GF-D8 (cell line): ENCODE measurements around the gene ESPN.
"Not testable (repeated sequence)": the region's sequence is repeated elsewhere in the genome, so short reads cannot be mapped to it uniquely, and the experiment has no call there.

Experiments used
- DNase-seq: peaks from one replicate; lab custom pipeline; 2025; lab: John Stamatoyannopoulos, UW

The ESPN gene

DNA sequence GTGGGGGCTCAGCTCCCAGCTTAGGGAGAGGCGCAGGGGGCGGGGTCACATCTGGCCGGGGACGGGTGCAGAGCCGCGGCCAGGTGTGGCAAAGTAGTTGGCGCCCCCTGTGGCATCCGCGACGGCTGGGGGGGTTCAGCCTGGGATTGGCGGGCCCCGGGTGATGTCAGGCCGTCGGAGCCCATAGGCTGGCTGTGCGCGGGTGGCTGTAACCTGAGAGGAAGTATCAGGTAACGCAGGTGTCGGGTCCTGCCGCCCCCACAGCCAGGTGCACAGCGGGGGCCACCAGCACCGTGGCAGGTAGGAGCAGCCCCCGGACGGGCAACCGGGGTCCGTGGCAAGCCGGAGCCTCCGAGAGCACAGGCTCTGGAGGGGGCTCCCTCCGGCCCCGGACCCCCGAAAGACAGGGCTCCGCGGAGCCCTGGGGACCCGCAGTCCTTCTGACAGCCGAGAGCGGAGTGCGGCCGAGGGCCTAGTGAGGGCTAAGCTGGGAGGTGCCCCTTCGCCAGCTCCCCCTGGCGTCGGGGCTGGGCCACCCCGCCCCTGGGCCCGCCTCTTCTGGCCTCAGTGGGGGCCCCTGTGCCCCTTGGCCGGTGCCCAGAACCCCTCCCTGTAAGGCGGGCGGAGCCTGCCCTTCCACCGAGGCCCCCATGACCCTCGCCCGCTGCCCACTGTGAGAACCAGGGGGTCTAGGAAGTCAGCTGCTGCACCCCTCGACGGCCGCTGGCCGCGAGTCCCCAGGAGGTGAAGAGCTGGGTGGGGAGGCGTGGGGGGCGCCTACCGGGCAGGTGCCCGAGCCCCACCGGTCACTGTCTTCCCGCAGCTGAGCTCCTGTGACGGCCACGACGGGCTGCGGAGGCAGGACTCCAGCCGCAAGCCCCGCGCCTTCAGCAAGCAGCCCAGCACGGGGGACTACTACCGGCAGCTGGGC lies 23.5 kb downstream of the ESPN start:
- DNase-seq = no peak

DNA sequence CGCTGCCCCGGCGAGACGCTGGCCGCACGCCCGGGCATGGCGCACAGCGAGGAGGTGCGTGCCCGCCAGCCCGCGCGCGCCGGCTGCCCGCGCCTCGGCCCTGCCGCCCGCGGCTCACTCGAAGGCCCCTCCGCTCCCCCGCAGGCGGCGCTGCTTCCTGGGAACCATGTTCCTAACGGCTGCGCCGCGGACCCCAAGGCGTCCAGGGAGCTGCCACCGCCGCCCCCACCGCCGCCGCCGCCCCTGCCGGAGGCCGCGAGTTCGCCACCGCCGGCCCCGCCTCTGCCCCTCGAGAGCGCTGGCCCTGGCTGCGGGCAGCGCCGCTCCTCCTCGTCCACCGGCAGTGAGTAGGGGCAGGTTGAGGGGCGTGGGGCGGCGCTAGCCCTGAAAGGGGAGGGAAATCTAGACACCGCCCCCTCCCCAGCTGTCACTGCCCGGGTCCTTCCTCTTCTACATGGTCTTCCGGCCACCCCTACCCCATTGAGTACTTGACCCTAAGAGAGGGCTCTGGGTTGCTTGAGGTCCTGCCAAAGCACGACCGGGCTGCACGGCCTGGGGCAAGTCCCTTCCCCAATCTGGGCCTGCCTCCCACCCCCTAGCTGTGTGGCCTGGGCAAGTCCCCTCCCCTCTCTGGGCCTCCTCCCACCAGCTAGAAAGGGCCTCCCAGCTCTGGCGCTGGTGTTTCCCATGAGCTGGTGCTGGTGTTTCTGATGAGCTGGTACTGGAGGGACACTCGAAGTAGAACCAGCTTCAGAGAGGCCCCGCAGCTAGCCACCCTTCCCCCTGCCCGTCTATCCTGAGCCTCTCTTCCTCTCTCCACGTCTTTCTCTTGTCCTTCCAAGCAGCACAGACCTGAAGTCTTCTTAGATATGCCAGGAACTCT lies 24.4 kb downstream of the ESPN start:
- no peak for DNase-seq

GRCh38 chr1:6450005-6450450 lies 25.5 kb downstream of the ESPN start:
- DNase-seq = no peak

- DNase-seq = not testable (repeated sequence)
Observed at GRCh38 chr1:6450486-6450885, 25.9 kb downstream of the ESPN start.

DNA sequence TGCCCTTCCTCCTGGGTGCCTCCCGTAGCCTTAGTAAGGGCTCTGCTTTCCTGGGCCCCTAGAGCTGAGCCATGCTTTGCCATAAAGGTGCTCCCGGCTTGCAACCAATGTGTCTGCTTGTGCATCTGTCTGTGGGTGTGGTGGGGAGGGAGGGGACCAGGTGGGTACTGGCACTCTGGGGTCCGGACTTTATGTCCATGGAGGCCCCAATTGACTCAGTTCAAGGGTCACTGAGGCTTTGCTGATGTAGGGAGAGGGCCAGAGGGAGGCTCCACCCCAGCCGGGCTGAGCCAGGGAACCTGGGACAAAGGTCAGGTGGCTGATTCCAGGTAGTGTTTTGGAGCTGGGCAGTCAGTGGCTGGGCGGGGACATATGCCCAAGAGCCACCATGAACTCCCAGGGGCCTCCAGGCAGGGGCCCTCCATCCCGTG lies 26.4 kb downstream of the ESPN start:
- DNase-seq = no peak

DNA sequence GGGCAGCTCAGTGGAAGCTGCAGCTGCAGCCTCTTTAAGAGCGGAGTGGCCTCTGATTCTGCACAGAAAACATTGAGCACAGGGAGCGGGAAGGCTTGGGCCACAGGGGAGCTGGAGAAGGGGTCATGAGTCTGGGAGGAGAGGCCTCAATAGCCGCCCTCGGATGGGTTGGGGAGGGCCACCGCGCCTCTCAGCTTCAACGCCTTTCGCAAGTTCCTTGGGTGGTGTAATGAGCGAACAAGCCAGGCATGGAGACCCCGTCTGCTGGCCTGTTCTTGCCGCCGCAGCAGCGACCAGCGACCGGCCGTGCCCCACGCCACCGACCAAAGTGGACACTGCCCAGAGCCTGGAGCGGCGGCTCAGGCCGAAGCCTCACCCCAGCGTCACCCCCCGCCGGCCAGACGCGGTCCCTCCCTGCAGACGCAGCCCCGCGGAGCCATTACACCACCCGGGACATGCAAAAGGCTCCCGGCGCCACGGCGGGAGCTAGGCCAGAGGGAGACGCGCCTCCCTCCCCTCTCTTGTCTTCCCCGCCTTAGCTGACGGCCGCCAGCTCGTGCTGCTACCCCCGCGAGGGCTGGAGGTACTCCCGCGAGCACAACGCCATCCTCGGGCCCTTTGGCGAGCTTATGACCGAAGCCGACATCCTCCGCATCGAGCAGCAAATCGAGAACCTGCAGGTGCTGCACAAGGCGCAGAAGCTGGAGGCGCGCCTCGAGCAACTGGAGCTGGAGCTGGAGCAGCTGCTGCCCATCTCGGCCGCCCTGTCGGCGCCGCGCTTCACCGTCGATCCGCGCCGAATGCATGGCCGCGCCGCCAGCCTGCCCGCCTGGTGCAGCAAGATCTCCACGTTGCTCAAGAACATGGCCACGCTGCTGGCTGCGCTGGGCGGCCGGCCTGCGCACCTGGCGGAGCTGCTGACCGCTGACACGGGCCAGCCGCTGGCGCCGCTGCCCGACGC lies 29.6 kb downstream of the ESPN start:
- DNase-seq = not testable (repeated sequence)

GRCh38 chr1:6454856-6455751 lies 30.5 kb downstream of the ESPN start:
- DNase-seq = no peak

DNA sequence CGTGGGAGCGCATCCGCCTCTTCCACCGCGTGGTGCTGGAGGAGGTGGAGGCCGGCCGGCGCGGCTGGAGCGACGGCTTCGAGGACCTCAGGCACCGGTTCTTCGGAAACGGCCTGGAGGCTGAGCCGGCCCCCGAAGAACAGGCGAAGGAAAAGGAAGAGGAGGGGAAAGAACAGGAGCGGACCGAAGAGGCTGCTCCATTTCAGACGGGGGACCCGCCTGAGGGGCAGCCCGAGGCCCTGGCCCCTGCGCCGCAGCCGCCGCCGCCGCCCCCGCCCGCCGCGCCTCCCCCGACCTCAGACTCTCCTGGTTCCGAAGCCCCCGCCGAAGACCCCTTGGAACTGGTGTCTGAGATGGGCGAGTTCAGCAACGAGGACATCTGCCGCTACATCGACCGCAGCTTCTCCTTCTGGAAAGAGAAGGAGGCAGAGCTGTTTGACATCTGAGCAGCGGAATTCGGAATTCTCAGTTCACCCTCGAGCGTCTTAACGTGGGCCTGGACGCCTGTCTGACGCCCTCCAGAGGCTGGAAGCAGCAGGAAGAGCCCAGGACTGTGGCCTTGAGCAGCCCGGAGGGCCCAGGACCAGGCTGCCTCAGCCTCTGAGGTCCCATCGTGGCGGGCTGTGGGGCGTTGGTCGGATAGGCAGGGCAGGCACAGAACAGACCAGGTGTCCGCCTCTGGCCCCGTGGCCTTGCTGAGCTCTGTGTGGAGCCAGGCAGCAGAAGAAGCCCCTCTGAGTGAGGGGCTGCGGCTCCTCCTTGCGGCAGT lies 31.4 kb downstream of the ESPN start:
- not testable (repeated sequence) for DNase-seq

DNA sequence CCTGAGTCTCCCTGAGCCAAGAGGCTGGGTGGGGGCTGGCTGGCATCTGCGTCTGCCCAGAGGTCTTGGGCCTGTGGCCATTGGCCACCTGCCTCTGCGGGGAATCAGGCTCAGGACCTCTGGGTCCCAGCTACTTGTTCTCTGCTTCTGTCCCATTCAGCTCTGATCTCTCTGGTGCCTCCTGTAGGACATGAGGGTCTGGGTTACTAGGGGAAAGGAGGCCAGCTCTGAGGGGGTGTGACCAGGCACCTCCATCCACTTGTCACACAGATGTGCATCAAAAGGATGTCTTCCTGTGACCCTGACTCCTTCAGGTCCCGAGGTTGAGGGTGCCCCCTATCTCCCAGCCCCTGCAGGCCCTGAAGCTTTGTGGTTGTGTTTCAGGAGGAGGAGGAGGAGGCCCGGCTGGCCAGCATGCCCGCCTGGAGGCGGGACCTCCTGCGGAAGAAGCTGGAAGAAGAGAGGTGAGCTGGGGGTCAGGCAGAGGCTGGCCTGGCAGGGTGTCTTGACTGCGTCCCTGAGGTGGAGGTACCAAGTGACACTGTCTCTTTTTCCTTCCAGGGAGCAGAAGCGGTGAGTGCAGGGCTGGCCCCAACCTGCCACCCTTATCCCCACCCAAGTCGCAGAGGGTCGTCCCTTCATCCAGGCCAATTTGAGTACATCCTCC lies 32.4 kb downstream of the ESPN start:
- no peak for DNase-seq

GRCh38 chr1:6459850-6460265 lies 35.3 kb downstream of the ESPN start:
- DNase-seq = no peak

DNA sequence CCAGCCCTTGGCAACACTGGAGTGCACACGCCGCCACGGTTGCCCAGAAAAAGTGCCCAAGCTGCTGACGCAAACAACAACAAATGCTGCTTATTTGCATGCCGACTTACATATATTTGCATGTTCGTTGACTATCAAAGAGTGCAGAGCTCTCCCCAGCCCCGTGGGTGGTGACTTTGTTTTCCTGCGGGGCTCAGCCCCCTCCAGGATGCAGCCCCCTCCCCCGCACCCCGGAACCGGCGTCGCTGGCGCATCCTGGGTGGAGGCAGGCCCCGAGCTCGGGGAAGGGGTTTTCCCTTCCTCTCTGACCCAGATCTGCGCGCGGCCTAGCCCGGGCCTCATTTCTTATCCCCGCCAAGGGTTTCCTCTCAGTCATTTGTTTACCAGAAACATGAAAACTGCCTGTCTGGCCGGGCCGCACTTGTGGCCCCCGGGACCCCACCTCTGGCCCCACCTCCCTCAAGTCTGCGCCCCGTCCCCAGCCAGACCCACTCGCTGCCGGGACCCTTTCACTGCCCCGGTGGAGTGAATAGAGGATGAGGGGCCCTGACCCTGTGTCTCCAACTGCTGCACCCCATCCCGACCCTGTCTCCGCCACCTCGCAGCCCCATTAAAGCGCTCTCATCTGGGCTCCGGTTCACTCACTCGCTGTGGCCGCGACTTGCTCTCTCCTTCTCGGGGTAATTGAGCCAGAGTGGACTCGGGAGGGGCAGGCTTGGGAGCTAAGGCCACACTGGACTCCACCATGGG lies 35.9 kb downstream of the ESPN start:
- DNase-seq = no peak

- no peak for DNase-seq
Observed at GRCh38 chr1:6461051-6461530, 36.5 kb downstream of the ESPN start.

DNA sequence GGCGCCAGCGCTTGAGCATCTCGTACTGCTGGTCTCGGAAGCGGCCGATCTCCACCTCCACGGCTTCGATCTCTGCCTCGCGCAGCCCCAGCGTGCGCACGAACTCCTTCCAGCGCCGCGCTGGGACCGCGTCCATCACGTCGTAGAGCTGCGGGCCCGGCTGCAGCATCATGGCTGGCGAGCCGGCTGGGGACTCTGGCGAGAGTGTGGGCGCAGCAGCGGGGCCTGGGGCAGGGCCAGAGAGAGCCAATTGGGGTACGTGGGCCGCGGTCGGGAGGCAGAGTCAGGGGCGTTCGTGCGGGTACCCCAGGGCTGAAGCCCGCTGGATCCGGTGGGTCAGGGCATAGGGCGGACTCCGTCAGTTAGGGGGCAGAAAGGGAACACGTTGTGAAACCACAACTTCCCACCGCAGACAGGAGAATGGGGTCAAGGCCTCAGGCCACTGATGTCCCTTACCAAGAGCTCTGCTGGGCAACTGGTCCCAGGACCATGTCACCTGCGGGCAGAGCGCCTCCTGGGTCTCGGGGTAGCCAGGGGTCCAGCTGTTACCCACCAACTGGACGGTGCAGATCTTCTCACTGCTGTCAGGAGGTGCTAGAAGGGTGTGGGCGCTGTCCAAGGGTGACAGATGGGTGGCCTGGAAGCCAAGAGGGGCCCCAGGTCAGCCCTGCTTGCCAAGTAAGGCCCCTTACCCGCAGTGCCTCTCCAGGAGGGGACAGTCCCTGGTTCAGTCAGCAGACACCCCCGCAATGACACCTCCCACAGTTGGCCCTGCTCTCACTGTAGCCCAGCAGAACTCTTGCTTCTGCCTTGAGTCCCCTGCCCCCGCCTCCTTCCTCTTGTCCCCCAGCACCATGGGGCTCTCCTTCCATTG lies 37.2 kb downstream of the ESPN start:
- DNase-seq = no peak

GRCh38 chr1:6462412-6463119 lies 38.0 kb downstream of the ESPN start:
- no peak for DNase-seq

DNA sequence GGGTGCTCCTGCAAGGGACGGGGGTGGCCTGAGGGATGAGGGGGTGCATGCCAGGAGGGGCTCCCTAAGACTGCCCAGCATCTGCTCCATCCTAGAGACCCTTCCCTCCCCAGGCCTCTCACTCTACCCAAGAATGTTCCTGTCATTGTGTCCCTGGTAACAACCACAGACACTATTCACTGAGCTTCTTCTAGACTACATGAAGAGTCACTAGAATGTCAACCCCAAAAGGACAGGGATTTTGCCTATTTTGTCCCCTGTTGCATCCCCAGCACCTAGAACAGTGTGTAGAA lies 38.5 kb downstream of the ESPN start:
- DNase-seq = no peak

- no peak for DNase-seq
Observed at GRCh38 chr1:6464514-6464836, 39.9 kb downstream of the ESPN start.

DNA sequence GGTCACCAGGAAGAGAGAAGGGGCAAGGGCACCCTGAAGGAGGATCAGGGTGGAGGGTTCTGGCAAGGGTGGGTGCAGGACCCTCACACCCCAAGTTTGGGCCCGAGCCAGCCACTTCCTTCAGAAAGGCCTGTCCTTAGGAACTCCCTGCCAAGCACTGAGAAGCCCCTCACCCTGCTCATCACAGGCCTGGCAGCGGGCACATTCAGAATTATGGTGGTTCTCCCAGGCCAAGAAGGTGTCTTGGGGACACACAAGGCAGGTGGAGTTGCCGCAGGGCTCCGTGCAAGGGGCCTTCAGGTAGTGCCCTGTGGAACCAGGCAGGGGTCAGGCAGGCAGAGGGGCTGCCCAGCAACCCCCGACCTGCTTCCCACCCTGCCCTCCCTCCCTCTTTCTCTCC lies 40.3 kb downstream of the ESPN start:
- no peak for DNase-seq
